Sigmoid colon (tissue), 3 donors: ENCODE measurements around the gene IL15RA.

Experiments used
- CTCF ChIP-seq, 4 experiments: fragments of 450-650 bp in 3 of 4; fragments of 200-600 bp in 1 of 4; IDR thresholded peaks; one replicate each; pipeline ENCODE4 v1.5.1; 2016 to 2019; ENCODE audit warnings: antibody characterized with exemption in 4 of 4, mild to moderate bottlenecking in 3 of 4, moderate library complexity in 2 of 4
- POLR2A ChIP-seq, 2 donors: fragments of 450-650 bp; IDR thresholded peaks; one replicate each; pipeline ENCODE4 v1.6.1; 2016; ENCODE audit warnings: antibody characterized with exemption in 2 of 2, mild to moderate bottlenecking in 2 of 2, moderate library complexity in 2 of 2

- TF ChIP-seq CTCF (IDR thresholded peaks at IDR 0.05), result no peak
- no peak for TF ChIP-seq POLR2A (IDR thresholded peaks at IDR 0.05)
Observed at GRCh38 chr10:6010569-6010968, 33.2 kb upstream of the IL15RA start.
